Measurements from ENCODE around the gene C18orf32. TPM values are rescaled to one million over a fixed set of nuclear protein-coding genes. Genes with fewer than 3 reads are reported as not detected.

C18orf32 gene
- total and polyA plus RNA-seq, 2 of the 8 experiments (the other 6 are each of a cell fraction or from before 2014, with no cell fraction given), result 17.3 to 20.1 TPM

DNA sequence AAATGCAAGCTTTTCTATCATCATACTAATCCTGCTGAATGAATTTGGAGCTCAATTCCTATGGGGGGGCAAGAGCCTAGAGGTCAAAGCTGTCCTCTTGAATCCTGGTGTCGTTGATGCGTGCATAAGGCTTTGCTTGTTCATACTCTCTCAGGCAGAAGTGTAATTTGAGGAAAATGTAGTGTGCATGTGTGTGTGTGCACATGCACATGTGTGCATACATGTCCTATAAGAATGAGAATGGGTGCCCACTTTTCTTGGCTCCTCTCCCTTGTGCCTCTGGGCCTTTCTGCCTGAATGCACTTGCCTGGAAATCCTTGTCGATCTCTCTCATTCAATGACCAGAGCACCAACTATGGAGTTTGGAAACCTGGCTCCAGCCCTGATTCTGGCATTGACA is 28.5 kb upstream of the C18orf32 start:
- Histone ChIP-seq H3K9me3 (ENCODE audit: insufficient read depth in 2 of 2, low read depth in 1 of 2, low read length in 1 of 2) (no peaks in the 10 kb centered on the region), H2AK5ac (ENCODE audit: low read depth, low read length) (no peak overlapping the region), H3K9ac (replicated peaks in 1 of 4; ENCODE audit: extremely low read depth in 1 of 4, low read depth in 3 of 4, low read length in 3 of 4) (no peak overlapping the region), H4K8ac (ENCODE audit: extremely low read depth, insufficient read depth, low read length) (no peak overlapping the region), H2AFZ (ENCODE audit: low read length) (no peak overlapping the region), H3K27me3 (replicated peaks in 1 of 4; ENCODE audit: control insufficient read depth in 3 of 4, extremely low read depth in 1 of 4, insufficient read depth in 3 of 4, low read length in 3 of 4) (no peaks in the 10 kb centered on the region), H3K56ac (replicated peaks; ENCODE audit: insufficient read length, low read depth, low read length) (no peak overlapping the region), H4K20me1 (replicated peaks in 1 of 2; ENCODE audit: control insufficient read depth in 1 of 2, insufficient read depth in 2 of 2, low read length in 2 of 2) (no peaks in the 10 kb centered on the region), H3K23me2 (ENCODE audit: low read depth, low read length) (no peaks in the 10 kb centered on the region), H2BK15ac (ENCODE audit: low read length) (no peak overlapping the region), H3K4ac (replicated peaks; ENCODE audit: insufficient read length, low read depth, low read length) (no peak overlapping the region), H2BK120ac (replicated peaks; ENCODE audit: low read depth, low read length) (no peak overlapping the region), H3K4me1 (replicated peaks in 1 of 4; ENCODE audit: control insufficient read depth in 3 of 4, insufficient read depth in 4 of 4, low read length in 3 of 4) (peaks cover 5 to 16% (median 13%) of the 10 kb centered on the region in 4 experiments; a peak in 5 of 7 replicates), H3K23ac (ENCODE audit: insufficient read length) (no peak overlapping the region), H3K79me2 (ENCODE audit: control insufficient read depth in 1 of 2, insufficient read depth in 2 of 2, low read length in 2 of 2) (no peaks in the 10 kb centered on the region), H2BK5ac (ENCODE audit: low read depth, low read length) (no peak overlapping the region), H4K5ac (ENCODE audit: insufficient read length, low read depth, low read length) (no peak overlapping the region), H2BK20ac (ENCODE audit: low read length) (no peak overlapping the region), H3K36me3 (ENCODE audit: control insufficient read depth in 2 of 4, insufficient read depth in 4 of 4, low read length in 3 of 4) (no peaks in the 10 kb centered on the region), H4K91ac (replicated peaks; ENCODE audit: insufficient read length, low read length) (peak overlapping the region; percentile 34), H3K14ac (ENCODE audit: insufficient read length) (no peak overlapping the region), H3K79me1 (ENCODE audit: low read depth, low read length) (no peaks in the 10 kb centered on the region), H3K18ac (ENCODE audit: extremely low read depth, low read length) (no peak overlapping the region), H2BK12ac (ENCODE audit: low read depth, low read length) (peak overlapping the region; percentile 27; the same call in 1 of the 2 replicates), H3K27ac (ENCODE audit: low read depth, low read length) (no peak overlapping the region), H3K4me2 (ENCODE audit: insufficient read depth in 1 of 2, low read depth in 2 of 2, low read length in 2 of 2) (no peak overlapping the region), H3K4me3 (ENCODE audit: extremely low read depth in 1 of 4, insufficient read depth in 2 of 4, low read depth in 3 of 4, low read length in 4 of 4) (no peak overlapping the region)
- ChIA-PET POLR2A (ENCODE audit: partially characterized antibody) (interaction anchor here (1.6 kb wide), 1 partner anchor 22 kb away, joined by 5 read pairs; no protein-coding TSS in a partner anchor), CTCF (ENCODE audit: partially characterized antibody) (interaction anchor here (0.7 to 2.5 kb wide), 7 partner anchors 8 to 781 kb away, joined by 3 to 12 read pairs (median 3); no protein-coding TSS in a partner anchor)
- FAIRE-seq (no peak), DNase-seq (ENCODE audit: low read depth in 1 of 2, low spot score in 2 of 2) (no peak)
- 98% methylated on average over 3 of the region's 3 CpGs; no CpG with 5 or more reads in 1 of the 2 experiments for WGBS, 2 experiments (ENCODE audit: extremely low coverage in 1 of 2, insufficient coverage in 1 of 2, insufficient read length in 1 of 2, insufficient replicate concordance in 2 of 2, low coverage in 1 of 2, low lambda C conversion rate in 2 of 2, missing lambda C conversion rate in 1 of 2)
- TF ChIP-seq TAF7 (optimal IDR thresholded peaks at IDR 0.05; ENCODE audit: borderline replicate concordance, low read depth, low read length) (no peak), NANOG (IDR thresholded peaks at IDR 0.05; ENCODE audit: insufficient read depth, low read depth, low read length, poor library complexity, severe bottlenecking) (no peak), SRF (IDR thresholded peaks at IDR 0.05; ENCODE audit: low read depth, low read length) (no peak), FOSL1 (IDR thresholded peaks at IDR 0.05; ENCODE audit: insufficient read depth, low read depth, low read length) (no peak), ASH2L (IDR thresholded peaks at IDR 0.05; ENCODE audit: low read length) (no peak), POLR2AphosphoS5 (IDR thresholded peaks at IDR 0.05; ENCODE audit: low read depth, low read length) (no peak), EGR1 (IDR thresholded peaks at IDR 0.05; ENCODE audit: borderline replicate concordance, low read depth, low read length) (no peak)
- TF ChIP-seq, protein P1, sequence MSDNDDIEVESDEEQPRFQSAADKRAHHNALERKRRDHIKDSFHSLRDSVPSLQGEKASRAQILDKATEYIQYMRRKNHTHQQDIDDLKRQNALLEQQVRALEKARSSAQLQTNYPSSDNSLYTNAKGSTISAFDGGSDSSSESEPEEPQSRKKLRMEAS (IDR thresholded peaks at IDR 0.05), result no peak
